Epithelial cell of umbilical artery (primary cell): Measurements from ENCODE around the gene ITPR3. TPM values are rescaled to one million over a fixed set of nuclear protein-coding genes. Genes with fewer than 3 reads are reported as not detected.

ENCODE experiments used
- total RNA-seq: library from RNA; depleted of rRNA; stranded (reverse); fragments of >200 nt; gene quantifications from 2 replicates; pipeline ENCODE4 v1.2.3, GENCODE V29; 2014

ITPR3 gene
- total RNA-seq: 15.6 and 39.5 TPM in 2 replicates

GRCh38 chr6:33620856-33621710, at the start of gene ITPR3:
Gene ITPR3, plus strand, starts transcription at chr6:33621322. Its CDS starts 281 bp downstream, at chr6:33621603.

GRCh38 chr6:33579828-33580714, 41.1 kb upstream of the ITPR3 start, which contains the start of gene BAK1:
Gene BAK1, minus strand, starts transcription at chr6:33580276. Its CDS starts 2,672 bp downstream, at chr6:33577604.

GRCh38 chr6:33711140-33712129, 90.3 kb downstream of the ITPR3 start, which contains the start of gene UQCC2:
Gene UQCC2, minus strand, starts transcription at chr6:33711700. Its CDS starts 14 bp downstream, at chr6:33711686.

Other genes with a start within 250 kb of the ITPR3 start
- 30.2 and 37.4 TPM in 2 replicates for gene KIFC1, start 229.5 kb upstream of the ITPR3 start, total RNA-seq
- gene PHF1, start 210.3 kb upstream of the ITPR3 start, total RNA-seq: 7.5 and 10.0 TPM in 2 replicates
- gene CUTA, start 203.2 kb upstream of the ITPR3 start, total RNA-seq: 43.2 and 60.5 TPM in 2 replicates
- 1.2 and 1.3 TPM in 2 replicates for gene SYNGAP1, start 201.3 kb upstream of the ITPR3 start, total RNA-seq
- gene ZBTB9, start 166.7 kb upstream of the ITPR3 start, total RNA-seq: 4.6 and 4.9 TPM in 2 replicates
- gene BAK1, start 41.0 kb upstream of the ITPR3 start, total RNA-seq: 21.1 and 24.3 TPM in 2 replicates
- 22.1 and 29.2 TPM in 2 replicates for gene UQCC2, start 90.4 kb downstream of the ITPR3 start, total RNA-seq
- not detected in 2 replicates for gene IP6K3, start 125.6 kb downstream of the ITPR3 start, total RNA-seq
- 48.7 and 57.4 TPM in 2 replicates for gene LEMD2, start 167.8 kb downstream of the ITPR3 start, total RNA-seq
- not detected in 2 replicates for gene MLN, start 182.7 kb downstream of the ITPR3 start, total RNA-seq